PC-9 (cell line): Measurements from ENCODE around the gene KRT14.

Experiments
- CTCF ChIP-seq: fragments of 200-600 bp; sonication (generic); conservative IDR thresholded peaks from 2 replicates; pipeline ENCODE4 v1.6.1; 2017; ENCODE audit warnings: mixed run types, antibody characterized with exemption, mild to moderate bottlenecking, moderate library complexity
- EZH2 ChIP-seq: fragments of 200-600 bp; sonication (generic); IDR thresholded peaks from 2 replicates; pipeline ENCODE4 v1.8.0; 2017; ENCODE audit warnings: antibody characterized with exemption, low read depth

- TF ChIP-seq CTCF (no peak), EZH2 (no peak)
These were observed 47.9 kb upstream of the KRT14 start for GRCh38 chr17:41634639-41635038.
